Measurements from ENCODE around the gene DNAJC16.
"Not testable (repeated sequence)": the region's sequence is repeated elsewhere in the genome, so short reads cannot be mapped to it uniquely, and the experiment has no call there.

The DNAJC16 gene

GRCh38 chr1:15485636-15486035 is 41.0 kb upstream of the DNAJC16 start:
- Histone ChIP-seq H3K9ac (ENCODE audit: low read length) (no peak overlapping the region), H3K27ac (ENCODE audit: low read depth, low read length) (no peak overlapping the region), H3K9me2 (replicated peaks; ENCODE audit: insufficient read depth, low read length) (no peaks in the 10 kb centered on the region), H4K20me1 (ENCODE audit: low read depth, low read length) (no peaks in the 10 kb centered on the region), H3F3A (ENCODE audit: insufficient read depth) (no peaks in the 10 kb centered on the region), H3K4me2 (ENCODE audit: low read depth, low read length, poor library complexity, severe bottlenecking) (no peak overlapping the region), H2AFZ (ENCODE audit: low read depth, low read length, severe bottlenecking) (no peak overlapping the region), H3K36me3 (ENCODE audit: low read length) (no peaks in the 10 kb centered on the region), H3K4me3 (ENCODE audit: insufficient read depth, low read length, poor library complexity, severe bottlenecking) (no peak overlapping the region), H3K27me3 (ENCODE audit: low read length) (no peaks in the 10 kb centered on the region), H3K79me2 (ENCODE audit: insufficient read depth, low read length) (no peaks in the 10 kb centered on the region), H3K9me3 (ENCODE audit: insufficient read depth, low read length) (no peaks in the 10 kb centered on the region)
- TF ChIP-seq EZH2phosphoT487 (conservative IDR thresholded peaks at IDR 0.05; ENCODE audit: low read length) (no peak), CTCF (IDR thresholded peaks at IDR 0.05; ENCODE audit: insufficient read depth, low read length, poor library complexity, severe bottlenecking) (no peak)

DNA sequence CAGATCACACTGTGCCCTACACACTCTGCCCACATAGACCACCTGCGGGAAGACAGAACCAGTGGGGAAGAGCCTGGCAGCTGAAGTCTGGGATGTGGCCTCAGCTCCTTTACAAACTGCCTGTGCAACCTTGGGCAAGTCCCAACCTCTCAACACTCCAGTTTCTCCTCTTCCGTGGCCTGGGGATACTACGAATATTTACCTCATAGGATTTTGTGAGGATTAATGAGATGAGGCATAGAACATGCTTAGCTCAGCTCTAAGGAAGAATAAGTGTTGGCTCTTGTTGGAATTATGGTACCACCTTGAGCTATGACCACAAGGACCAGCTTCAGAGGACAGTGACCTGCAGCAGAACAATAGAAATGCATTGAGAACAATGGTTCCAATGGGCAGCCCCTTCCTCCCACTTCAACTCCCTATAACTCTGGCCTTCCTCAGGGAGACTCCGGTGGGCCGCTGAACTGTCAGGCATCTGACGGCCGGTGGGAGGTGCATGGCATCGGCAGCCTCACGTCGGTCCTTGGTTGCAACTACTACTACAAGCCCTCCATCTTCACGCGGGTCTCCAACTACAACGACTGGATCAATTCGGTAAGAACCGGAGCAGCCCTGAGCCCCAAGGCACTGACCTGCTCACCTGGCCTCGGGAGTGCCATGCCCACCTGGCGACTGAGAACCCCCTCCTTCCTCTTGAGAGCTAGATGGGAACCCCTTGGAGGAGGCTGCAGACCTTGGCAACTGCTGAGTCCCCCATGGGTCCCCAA is 39.6 kb upstream of the DNAJC16 start:
- not testable (repeated sequence) for H2AFZ ChIP-seq (ENCODE audit: low read depth, low read length, severe bottlenecking)

GRCh38 chr1:15488371-15488770 is 38.3 kb upstream of the DNAJC16 start:
- Histone ChIP-seq H3K27me3 (ENCODE audit: low read length) (no peaks in the 10 kb centered on the region), H3F3A (ENCODE audit: insufficient read depth) (no peaks in the 10 kb centered on the region), H3K27ac (ENCODE audit: low read depth, low read length) (no peak overlapping the region), H3K4me3 (ENCODE audit: insufficient read depth, low read length, poor library complexity, severe bottlenecking) (no peak overlapping the region), H3K36me3 (ENCODE audit: low read length) (no peaks in the 10 kb centered on the region), H3K9me3 (ENCODE audit: insufficient read depth, low read length) (no peaks in the 10 kb centered on the region), H3K79me2 (ENCODE audit: insufficient read depth, low read length) (no peaks in the 10 kb centered on the region), H4K20me1 (ENCODE audit: low read depth, low read length) (no peaks in the 10 kb centered on the region), H3K4me2 (ENCODE audit: low read depth, low read length, poor library complexity, severe bottlenecking) (no peak overlapping the region), H3K9me2 (replicated peaks; ENCODE audit: insufficient read depth, low read length) (no peaks in the 10 kb centered on the region), H3K9ac (ENCODE audit: low read length) (no peak overlapping the region), H2AFZ (ENCODE audit: low read depth, low read length, severe bottlenecking) (no peak overlapping the region)
- no peak for TF ChIP-seq EZH2phosphoT487 (conservative IDR thresholded peaks at IDR 0.05; ENCODE audit: low read length)
- TF ChIP-seq CTCF (IDR thresholded peaks at IDR 0.05; ENCODE audit: insufficient read depth, low read length, poor library complexity, severe bottlenecking): no peak

More for the DNA sequence above, 39.6 kb upstream of the DNAJC16 start:
- H3K36me3 ChIP-seq (ENCODE audit: low read length); H3K27me3 ChIP-seq (ENCODE audit: low read length); H3K4me2 ChIP-seq (ENCODE audit: low read depth, low read length, poor library complexity, severe bottlenecking); H3F3A ChIP-seq (ENCODE audit: insufficient read depth); H3K9me3 ChIP-seq (ENCODE audit: insufficient read depth, low read length); H3K9ac ChIP-seq (ENCODE audit: low read length); H4K20me1 ChIP-seq (ENCODE audit: low read depth, low read length); H3K4me3 ChIP-seq (ENCODE audit: insufficient read depth, low read length, poor library complexity, severe bottlenecking); H3K27ac ChIP-seq (ENCODE audit: low read depth, low read length); H3K9me2 ChIP-seq (replicated peaks; ENCODE audit: insufficient read depth, low read length); H3K79me2 ChIP-seq (ENCODE audit: insufficient read depth, low read length): not testable (repeated sequence)

DNA sequence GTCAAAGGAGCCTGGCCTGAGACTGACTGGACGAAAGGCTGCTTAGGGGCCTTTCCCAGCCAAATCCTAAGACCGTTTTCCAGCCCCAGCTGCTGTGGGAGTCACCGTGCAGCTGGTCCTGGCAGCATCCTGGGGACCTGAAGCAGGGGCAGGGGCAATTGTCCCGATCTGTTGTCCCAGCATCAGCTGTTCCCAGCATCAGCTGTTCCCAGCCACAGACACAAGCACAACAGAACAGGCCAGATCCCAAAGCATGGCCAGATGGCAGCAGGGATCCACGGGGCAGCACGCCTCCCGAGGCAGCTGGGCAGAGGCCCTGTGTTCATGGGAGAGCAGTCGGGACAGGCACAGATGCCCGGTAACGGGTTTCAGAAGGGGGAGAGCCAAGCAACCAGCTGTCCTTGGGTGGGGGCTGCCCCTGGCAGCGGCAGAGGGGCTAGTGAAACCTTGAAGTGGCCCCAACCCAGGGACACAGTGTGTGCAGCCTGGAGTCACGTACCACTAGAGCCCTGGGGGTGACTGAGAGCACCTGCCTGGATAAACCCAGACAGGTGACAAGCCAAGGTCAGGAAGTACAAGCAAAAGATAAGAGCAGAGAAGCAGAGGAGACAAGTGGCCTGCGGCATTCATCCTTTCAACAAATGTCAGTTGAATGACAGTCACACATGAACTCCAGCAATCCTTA is 37.5 kb upstream of the DNAJC16 start:
- no peaks in the 10 kb centered on the region for H3K9me2 ChIP-seq (replicated peaks; ENCODE audit: insufficient read depth, low read length)
- H3K27ac ChIP-seq (ENCODE audit: low read depth, low read length): no peak overlapping the region
- no peaks in the 10 kb centered on the region for H3K36me3 ChIP-seq (ENCODE audit: low read length)
- no peaks in the 10 kb centered on the region for H3K79me2 ChIP-seq (ENCODE audit: insufficient read depth, low read length)
- H3K4me3 ChIP-seq (ENCODE audit: insufficient read depth, low read length, poor library complexity, severe bottlenecking): no peak overlapping the region
- no peak overlapping the region for H2AFZ ChIP-seq (ENCODE audit: low read depth, low read length, severe bottlenecking)
- H3K4me2 ChIP-seq (ENCODE audit: low read depth, low read length, poor library complexity, severe bottlenecking): no peak overlapping the region
- H3K9me3 ChIP-seq (ENCODE audit: insufficient read depth, low read length): no peaks in the 10 kb centered on the region
- no peaks in the 10 kb centered on the region for H4K20me1 ChIP-seq (ENCODE audit: low read depth, low read length)
- TF ChIP-seq CTCF (IDR thresholded peaks at IDR 0.05; ENCODE audit: insufficient read depth, low read length, poor library complexity, severe bottlenecking) (no peak), EZH2phosphoT487 (conservative IDR thresholded peaks at IDR 0.05; ENCODE audit: low read length) (no peak)
- no peaks in the 10 kb centered on the region for H3F3A ChIP-seq (ENCODE audit: insufficient read depth)
- H3K27me3 ChIP-seq (ENCODE audit: low read length): no peaks in the 10 kb centered on the region
- no peak overlapping the region for H3K9ac ChIP-seq (ENCODE audit: low read length)

GRCh38 chr1:15491010-15491409 is 35.6 kb upstream of the DNAJC16 start:
- not testable (repeated sequence) for H3K36me3 ChIP-seq (ENCODE audit: low read length); H3K27ac ChIP-seq (ENCODE audit: low read depth, low read length); H4K20me1 ChIP-seq (ENCODE audit: low read depth, low read length); H3K9ac ChIP-seq (ENCODE audit: low read length); H3K4me3 ChIP-seq (ENCODE audit: insufficient read depth, low read length, poor library complexity, severe bottlenecking); H2AFZ ChIP-seq (ENCODE audit: low read depth, low read length, severe bottlenecking); H3K9me3 ChIP-seq (ENCODE audit: insufficient read depth, low read length); H3K79me2 ChIP-seq (ENCODE audit: insufficient read depth, low read length); H3K27me3 ChIP-seq (ENCODE audit: low read length); H3F3A ChIP-seq (ENCODE audit: insufficient read depth); H3K9me2 ChIP-seq (replicated peaks; ENCODE audit: insufficient read depth, low read length); H3K4me2 ChIP-seq (ENCODE audit: low read depth, low read length, poor library complexity, severe bottlenecking)

Measured in SU-DHL-6 (cell line).